ENCODE measurements around the gene DDX27. TPM values are rescaled to one million over a fixed set of nuclear protein-coding genes. Genes with fewer than 3 reads are reported as not detected.

The DDX27 gene
- total RNA-seq, 1 donor from 2014 or later, result 34.3 TPM

DNA sequence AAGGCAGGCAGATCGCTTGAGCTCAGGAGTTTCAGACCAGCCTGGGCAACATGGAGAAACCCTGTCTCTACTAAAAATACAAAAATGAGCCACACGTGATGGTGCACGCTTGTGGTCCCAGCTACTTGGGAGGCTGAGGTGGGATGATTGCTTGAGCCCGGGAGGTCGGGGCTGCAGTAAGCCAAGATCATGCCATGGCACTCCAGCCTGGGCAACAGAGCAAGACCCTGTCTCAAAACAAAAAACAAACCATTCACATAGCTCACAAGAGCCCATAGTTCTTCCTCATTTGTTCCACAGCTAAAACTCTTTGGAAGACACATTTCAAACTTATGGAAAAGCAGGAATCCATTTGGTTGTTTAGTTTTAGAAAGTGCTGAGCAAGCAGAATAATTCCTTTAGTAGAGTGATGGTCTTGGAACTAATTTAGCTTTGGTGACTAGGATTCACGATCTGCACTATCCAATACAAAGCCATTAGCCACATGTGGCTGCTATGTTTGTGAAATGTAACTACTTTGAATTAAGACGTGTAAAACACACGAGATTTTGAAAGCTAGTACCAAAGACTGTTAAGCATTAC is 54.6 kb downstream of the DDX27 start:
- no peak overlapping the region for H3K27ac Mint-ChIP-seq
- H3K4me1 Mint-ChIP-seq (ENCODE audit: unreplicated experiment), result peaks cover 16% of the 10 kb centered on the region
- no peak for DNase-seq (ENCODE audit: extremely low spot score, unreplicated experiment)
- H3K4me3 Mint-ChIP-seq, result no peak overlapping the region
- peaks cover 5% of the 10 kb centered on the region for H3K27me3 Mint-ChIP-seq
- TF ChIP-seq, protein P1, sequence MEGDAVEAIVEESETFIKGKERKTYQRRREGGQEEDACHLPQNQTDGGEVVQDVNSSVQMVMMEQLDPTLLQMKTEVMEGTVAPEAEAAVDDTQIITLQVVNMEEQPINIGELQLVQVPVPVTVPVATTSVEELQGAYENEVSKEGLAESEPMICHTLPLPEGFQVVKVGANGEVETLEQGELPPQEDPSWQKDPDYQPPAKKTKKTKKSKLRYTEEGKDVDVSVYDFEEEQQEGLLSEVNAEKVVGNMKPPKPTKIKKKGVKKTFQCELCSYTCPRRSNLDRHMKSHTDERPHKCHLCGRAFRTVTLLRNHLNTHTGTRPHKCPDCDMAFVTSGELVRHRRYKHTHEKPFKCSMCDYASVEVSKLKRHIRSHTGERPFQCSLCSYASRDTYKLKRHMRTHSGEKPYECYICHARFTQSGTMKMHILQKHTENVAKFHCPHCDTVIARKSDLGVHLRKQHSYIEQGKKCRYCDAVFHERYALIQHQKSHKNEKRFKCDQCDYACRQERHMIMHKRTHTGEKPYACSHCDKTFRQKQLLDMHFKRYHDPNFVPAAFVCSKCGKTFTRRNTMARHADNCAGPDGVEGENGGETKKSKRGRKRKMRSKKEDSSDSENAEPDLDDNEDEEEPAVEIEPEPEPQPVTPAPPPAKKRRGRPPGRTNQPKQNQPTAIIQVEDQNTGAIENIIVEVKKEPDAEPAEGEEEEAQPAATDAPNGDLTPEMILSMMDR (conservative IDR thresholded peaks at IDR 0.05), result no peak
- peaks cover 50% of the 10 kb centered on the region for H3K36me3 Mint-ChIP-seq
- peaks cover 4% of the 10 kb centered on the region for H3K9me3 Mint-ChIP-seq

DNA sequence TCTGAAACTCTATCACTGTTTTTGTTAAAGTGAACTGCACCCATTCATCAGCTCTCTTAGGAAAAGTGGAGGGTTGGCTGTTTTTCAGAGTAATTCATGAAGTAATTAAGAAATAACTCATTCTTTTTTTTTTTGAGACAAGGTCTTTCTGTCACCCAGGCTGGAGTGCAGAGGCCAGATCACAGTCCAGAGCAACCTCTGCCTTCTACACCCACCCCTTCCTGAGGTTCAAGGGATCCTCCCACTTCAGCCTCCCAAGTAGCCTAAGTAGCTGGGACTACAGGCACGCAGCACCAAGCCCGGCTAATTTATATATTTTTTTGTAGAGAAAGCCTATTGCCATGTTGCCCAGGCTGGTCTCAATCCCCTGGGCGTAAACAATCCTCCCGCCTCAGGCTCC is 56.0 kb downstream of the DDX27 start:
- TF ChIP-seq, protein P1 (conservative IDR thresholded peaks at IDR 0.05), result no peak
- Mint-ChIP-seq H3K27ac (peak overlapping the region; percentile 98), H3K4me3 (peak overlapping the region; percentile 45), H3K4me1 (ENCODE audit: unreplicated experiment) (peaks cover 19% of the 10 kb centered on the region), H3K27me3 (peaks cover 9% of the 10 kb centered on the region), H3K36me3 (peaks cover 51% of the 10 kb centered on the region), H3K9me3 (peaks cover 2% of the 10 kb centered on the region)
- no peak for DNase-seq (ENCODE audit: extremely low spot score, unreplicated experiment)

DNA sequence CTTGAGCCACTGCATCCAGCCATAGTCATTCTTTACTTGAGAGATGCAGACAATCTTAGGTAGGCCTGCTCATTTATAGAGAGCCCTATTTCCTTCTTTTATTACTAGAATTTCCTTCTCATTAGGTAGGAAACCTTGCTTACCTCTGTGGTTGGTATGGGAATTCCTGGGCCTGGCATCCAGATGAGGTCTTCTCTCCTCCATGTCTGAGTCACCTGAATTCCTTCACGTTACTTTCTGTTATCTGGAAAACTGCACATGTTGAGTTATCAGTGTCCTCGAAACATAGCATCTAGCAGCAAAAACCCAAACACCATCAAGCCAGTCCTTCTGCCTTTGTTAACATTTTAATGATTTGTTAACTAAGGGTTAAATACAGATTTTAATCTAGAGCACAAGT is 56.4 kb downstream of the DDX27 start:
- H3K27ac Mint-ChIP-seq, result peak overlapping the region; percentile 98
- TF ChIP-seq, protein P1 (conservative IDR thresholded peaks at IDR 0.05), result no peak
- peaks cover 10% of the 10 kb centered on the region for H3K27me3 Mint-ChIP-seq
- H3K36me3 Mint-ChIP-seq, result peaks cover 51% of the 10 kb centered on the region
- peaks cover 23% of the 10 kb centered on the region for H3K4me1 Mint-ChIP-seq (ENCODE audit: unreplicated experiment)
- no peak for DNase-seq (ENCODE audit: extremely low spot score, unreplicated experiment)
- H3K9me3 Mint-ChIP-seq, result peaks cover 4% of the 10 kb centered on the region
- peak overlapping the region; percentile 45 for H3K4me3 Mint-ChIP-seq

DNA sequence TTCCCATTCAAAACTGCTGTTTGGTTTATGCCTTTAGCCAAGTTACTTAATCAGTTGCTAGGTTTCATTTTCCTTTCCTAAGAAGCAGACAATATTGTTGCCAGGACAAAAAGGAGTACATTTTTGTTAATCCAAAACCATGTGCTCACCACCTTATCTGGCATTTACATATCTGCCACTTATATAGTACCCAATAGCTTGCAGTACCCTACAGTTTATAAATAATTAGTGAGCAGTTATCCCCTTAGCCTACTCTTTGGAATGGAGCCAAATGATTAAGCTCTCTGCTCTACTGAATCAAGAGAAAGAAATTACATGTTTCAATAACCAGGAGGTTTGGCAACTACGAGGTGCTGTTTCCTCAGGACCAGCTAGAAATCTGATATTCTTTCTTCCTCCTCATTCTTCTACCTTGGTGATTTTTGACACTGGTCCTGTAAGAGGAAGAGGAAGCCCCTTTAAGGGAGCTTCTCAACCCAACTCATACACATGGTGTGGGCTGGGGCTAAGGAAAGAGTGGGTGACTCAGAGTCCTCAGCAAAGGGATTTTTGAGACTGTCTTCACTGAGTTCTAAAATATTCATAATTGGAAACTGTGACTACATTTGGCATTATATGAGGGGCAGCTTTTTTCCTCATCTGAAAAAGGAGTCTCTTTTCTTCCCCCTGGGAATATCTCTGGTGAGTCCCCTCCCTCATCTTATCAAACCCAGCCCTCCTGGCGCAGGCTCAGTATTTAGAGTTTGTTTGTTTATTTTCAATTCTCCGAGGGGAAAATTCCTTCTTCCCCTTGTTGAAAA is 57.1 kb downstream of the DDX27 start:
- H3K27me3 Mint-ChIP-seq, result peaks cover 16% of the 10 kb centered on the region
- TF ChIP-seq, protein P1 (conservative IDR thresholded peaks at IDR 0.05), result no peak
- peak overlapping the region; percentile 98 for H3K4me3 Mint-ChIP-seq
- H3K36me3 Mint-ChIP-seq, result peaks cover 52% of the 10 kb centered on the region
- H3K4me1 Mint-ChIP-seq (ENCODE audit: unreplicated experiment), result peaks cover 30% of the 10 kb centered on the region
- peaks cover 12% of the 10 kb centered on the region for H3K9me3 Mint-ChIP-seq
- DNase-seq (ENCODE audit: extremely low spot score, unreplicated experiment), result no peak
- H3K27ac Mint-ChIP-seq, result peak overlapping the region; percentile 98

DNA sequence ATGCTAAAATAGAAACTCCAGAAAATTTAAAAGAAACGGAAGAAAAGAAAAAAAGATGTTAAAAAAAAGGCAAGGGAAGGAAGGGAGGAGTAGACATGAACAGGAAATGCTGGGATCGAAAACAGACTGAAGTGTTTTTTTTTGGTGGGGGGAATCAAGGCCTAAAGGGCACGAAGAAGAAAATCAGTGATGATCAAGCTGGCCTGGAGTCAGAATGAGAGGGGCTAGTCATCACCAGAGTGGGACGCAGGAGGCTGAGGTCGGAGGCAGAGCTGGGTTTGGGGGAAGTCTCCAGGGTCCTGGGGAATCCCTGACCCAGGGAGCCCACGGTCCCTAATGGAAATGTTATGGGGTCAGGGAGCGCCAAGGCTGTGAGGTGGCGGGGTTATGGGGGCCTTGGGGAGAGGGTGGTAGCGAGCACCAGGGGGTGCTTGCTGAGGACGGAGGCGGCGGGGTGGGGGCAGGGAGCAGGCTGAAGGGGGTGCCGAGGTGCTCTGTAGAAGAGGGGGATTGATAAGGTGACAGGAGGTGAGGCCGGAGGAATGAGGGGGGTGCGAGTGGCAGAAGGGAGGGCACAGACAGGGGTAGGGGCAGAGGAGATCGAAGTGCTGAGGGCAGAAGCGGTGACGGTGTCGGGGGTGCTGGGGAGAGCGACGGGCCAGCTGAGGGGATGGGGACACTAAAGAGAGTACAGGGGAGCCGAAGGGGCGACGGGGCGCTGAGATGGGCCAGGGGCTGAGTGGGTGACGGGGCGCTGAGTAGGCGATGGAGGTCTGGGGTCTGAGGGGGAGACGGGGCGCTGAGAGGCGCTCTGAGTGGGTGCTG is 58.0 kb downstream of the DDX27 start:
- Mint-ChIP-seq H3K4me1 (ENCODE audit: unreplicated experiment) (peaks cover 38% of the 10 kb centered on the region), H3K27me3 (peaks cover 22% of the 10 kb centered on the region), H3K4me3 (peak overlapping the region; percentile 98), H3K27ac (peak overlapping the region; percentile 98), H3K9me3 (peaks cover 17% of the 10 kb centered on the region), H3K36me3 (peaks cover 56% of the 10 kb centered on the region)
- DNase-seq (ENCODE audit: extremely low spot score, unreplicated experiment), result no peak
- TF ChIP-seq, protein P1 (conservative IDR thresholded peaks at IDR 0.05), result no peak

Data from type B pancreatic cell (in vitro differentiated cells).